ENCODE measurements around the gene HEBP2. TPM values are rescaled to one million over a fixed set of nuclear protein-coding genes. Genes with fewer than 3 reads are reported as not detected.

Gene HEBP2
- total and polyA plus RNA-seq, 2 experiments from 2014 or later, result 25.6 to 118 TPM

DNA sequence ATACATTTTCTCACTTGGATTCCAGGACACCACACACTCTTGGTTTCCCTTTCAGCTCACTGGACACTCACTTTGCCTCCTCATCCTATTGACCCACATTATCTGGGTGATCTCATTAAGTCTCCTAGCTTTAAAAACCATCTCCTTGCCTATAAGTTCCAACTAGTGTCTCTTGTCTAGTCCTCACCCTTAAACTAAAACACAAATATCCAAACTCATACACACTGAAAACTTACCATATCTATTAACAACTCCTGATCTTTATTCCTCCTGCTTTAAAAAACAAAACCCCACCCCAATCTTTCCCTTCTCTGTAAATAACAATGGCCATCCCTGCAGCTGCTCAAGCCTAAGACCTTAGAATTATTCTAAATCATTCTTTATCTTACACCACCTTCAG is 29.8 kb upstream of the HEBP2 start:
- H3K4me1 Mint-ChIP-seq, result peaks cover 33% of the 10 kb centered on the region
- no peak overlapping the region for H3K27ac ChIP-seq (ENCODE audit: low read depth)

More for the DNA sequence above, 29.8 kb upstream of the HEBP2 start:
- H3K4me1 ChIP-seq (ENCODE audit: insufficient read depth), result peaks cover 28% of the 10 kb centered on the region
- Mint-ChIP-seq H3K36me3 (ENCODE audit: low read depth) (no peaks in the 10 kb centered on the region), H3K27me3 (ENCODE audit: insufficient read depth, low read depth, poor library complexity) (peaks cover 2% of the 10 kb centered on the region), H3K9me3 (no peaks in the 10 kb centered on the region; the same call in 2 of the 3 replicates), H3K4me3 (no peak overlapping the region), H3K27ac (no peak overlapping the region)
- H2AFZ ChIP-seq, result no peak overlapping the region
- DNase-seq (ENCODE audit: low spot score), result no peak
- TF ChIP-seq, protein P1, sequence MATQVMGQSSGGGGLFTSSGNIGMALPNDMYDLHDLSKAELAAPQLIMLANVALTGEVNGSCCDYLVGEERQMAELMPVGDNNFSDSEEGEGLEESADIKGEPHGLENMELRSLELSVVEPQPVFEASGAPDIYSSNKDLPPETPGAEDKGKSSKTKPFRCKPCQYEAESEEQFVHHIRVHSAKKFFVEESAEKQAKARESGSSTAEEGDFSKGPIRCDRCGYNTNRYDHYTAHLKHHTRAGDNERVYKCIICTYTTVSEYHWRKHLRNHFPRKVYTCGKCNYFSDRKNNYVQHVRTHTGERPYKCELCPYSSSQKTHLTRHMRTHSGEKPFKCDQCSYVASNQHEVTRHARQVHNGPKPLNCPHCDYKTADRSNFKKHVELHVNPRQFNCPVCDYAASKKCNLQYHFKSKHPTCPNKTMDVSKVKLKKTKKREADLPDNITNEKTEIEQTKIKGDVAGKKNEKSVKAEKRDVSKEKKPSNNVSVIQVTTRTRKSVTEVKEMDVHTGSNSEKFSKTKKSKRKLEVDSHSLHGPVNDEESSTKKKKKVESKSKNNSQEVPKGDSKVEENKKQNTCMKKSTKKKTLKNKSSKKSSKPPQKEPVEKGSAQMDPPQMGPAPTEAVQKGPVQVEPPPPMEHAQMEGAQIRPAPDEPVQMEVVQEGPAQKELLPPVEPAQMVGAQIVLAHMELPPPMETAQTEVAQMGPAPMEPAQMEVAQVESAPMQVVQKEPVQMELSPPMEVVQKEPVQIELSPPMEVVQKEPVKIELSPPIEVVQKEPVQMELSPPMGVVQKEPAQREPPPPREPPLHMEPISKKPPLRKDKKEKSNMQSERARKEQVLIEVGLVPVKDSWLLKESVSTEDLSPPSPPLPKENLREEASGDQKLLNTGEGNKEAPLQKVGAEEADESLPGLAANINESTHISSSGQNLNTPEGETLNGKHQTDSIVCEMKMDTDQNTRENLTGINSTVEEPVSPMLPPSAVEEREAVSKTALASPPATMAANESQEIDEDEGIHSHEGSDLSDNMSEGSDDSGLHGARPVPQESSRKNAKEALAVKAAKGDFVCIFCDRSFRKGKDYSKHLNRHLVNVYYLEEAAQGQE (IDR thresholded peaks at IDR 0.05; ENCODE audit: unreplicated experiment), result no peak
- TF ChIP-seq EZH2 (IDR thresholded peaks at IDR 0.05; ENCODE audit: low read depth, unreplicated experiment) (no peak), JUNB (IDR thresholded peaks at IDR 0.05; ENCODE audit: unreplicated experiment) (no peak), CREB1 (CRISPR knock-in tag; IDR thresholded peaks at IDR 0.05; ENCODE audit: low read depth) (no peak), EZH2phosphoT487 (IDR thresholded peaks at IDR 0.05; ENCODE audit: unreplicated experiment) (no peak), ZNF114 (CRISPR knock-in tag; IDR thresholded peaks at IDR 0.05) (no peak), STAT1 (IDR thresholded peaks at IDR 0.05; ENCODE audit: unreplicated experiment) (no peak), POLR2AphosphoS5 (IDR thresholded peaks at IDR 0.05; ENCODE audit: low read depth) (no peak), NANOG (IDR thresholded peaks at IDR 0.05; ENCODE audit: borderline replicate concordance) (no peak), ZNF331 (CRISPR knock-in tag; IDR thresholded peaks at IDR 0.05; ENCODE audit: low read depth) (no peak)
- TF ChIP-seq, protein P2, sequence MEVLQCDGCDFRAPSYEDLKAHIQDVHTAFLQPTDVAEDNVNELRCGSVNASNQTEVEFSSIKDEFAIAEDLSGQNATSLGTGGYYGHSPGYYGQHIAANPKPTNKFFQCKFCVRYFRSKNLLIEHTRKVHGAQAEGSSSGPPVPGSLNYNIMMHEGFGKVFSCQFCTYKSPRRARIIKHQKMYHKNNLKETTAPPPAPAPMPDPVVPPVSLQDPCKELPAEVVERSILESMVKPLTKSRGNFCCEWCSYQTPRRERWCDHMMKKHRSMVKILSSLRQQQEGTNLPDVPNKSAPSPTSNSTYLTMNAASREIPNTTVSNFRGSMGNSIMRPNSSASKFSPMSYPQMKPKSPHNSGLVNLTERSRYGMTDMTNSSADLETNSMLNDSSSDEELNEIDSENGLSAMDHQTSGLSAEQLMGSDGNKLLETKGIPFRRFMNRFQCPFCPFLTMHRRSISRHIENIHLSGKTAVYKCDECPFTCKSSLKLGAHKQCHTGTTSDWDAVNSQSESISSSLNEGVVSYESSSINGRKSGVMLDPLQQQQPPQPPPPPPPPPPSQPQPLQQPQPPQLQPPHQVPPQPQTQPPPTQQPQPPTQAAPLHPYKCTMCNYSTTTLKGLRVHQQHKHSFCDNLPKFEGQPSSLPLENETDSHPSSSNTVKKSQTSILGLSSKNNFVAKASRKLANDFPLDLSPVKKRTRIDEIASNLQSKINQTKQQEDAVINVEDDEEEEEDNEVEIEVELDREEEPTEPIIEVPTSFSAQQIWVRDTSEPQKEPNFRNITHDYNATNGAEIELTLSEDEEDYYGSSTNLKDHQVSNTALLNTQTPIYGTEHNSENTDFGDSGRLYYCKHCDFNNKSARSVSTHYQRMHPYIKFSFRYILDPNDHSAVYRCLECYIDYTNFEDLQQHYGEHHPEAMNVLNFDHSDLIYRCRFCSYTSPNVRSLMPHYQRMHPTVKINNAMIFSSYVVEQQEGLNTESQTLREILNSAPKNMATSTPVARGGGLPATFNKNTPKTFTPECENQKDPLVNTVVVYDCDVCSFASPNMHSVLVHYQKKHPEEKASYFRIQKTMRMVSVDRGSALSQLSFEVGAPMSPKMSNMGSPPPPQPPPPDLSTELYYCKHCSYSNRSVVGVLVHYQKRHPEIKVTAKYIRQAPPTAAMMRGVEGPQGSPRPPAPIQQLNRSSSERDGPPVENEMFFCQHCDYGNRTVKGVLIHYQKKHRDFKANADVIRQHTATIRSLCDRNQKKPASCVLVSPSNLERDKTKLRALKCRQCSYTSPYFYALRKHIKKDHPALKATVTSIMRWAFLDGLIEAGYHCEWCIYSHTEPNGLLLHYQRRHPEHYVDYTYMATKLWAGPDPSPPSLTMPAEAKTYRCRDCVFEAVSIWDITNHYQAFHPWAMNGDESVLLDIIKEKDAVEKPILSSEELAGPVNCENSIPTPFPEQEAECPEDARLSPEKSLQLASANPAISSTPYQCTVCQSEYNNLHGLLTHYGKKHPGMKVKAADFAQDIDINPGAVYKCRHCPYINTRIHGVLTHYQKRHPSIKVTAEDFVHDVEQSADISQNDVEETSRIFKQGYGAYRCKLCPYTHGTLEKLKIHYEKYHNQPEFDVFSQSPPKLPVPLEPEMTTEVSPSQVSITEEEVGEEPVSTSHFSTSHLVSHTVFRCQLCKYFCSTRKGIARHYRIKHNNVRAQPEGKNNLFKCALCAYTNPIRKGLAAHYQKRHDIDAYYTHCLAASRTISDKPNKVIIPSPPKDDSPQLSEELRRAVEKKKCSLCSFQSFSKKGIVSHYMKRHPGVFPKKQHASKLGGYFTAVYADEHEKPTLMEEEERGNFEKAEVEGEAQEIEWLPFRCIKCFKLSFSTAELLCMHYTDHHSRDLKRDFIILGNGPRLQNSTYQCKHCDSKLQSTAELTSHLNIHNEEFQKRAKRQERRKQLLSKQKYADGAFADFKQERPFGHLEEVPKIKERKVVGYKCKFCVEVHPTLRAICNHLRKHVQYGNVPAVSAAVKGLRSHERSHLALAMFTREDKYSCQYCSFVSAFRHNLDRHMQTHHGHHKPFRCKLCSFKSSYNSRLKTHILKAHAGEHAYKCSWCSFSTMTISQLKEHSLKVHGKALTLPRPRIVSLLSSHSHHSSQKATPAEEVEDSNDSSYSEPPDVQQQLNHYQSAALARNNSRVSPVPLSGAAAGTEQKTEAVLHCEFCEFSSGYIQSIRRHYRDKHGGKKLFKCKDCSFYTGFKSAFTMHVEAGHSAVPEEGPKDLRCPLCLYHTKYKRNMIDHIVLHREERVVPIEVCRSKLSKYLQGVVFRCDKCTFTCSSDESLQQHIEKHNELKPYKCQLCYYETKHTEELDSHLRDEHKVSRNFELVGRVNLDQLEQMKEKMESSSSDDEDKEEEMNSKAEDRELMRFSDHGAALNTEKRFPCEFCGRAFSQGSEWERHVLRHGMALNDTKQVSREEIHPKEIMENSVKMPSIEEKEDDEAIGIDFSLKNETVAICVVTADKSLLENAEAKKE (CRISPR knock-in tag; IDR thresholded peaks at IDR 0.05), result no peak
- TF ChIP-seq, protein P3, sequence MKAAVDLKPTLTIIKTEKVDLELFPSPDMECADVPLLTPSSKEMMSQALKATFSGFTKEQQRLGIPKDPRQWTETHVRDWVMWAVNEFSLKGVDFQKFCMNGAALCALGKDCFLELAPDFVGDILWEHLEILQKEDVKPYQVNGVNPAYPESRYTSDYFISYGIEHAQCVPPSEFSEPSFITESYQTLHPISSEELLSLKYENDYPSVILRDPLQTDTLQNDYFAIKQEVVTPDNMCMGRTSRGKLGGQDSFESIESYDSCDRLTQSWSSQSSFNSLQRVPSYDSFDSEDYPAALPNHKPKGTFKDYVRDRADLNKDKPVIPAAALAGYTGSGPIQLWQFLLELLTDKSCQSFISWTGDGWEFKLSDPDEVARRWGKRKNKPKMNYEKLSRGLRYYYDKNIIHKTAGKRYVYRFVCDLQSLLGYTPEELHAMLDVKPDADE (IDR thresholded peaks at IDR 0.05), result no peak
- TF ChIP-seq, protein P4, sequence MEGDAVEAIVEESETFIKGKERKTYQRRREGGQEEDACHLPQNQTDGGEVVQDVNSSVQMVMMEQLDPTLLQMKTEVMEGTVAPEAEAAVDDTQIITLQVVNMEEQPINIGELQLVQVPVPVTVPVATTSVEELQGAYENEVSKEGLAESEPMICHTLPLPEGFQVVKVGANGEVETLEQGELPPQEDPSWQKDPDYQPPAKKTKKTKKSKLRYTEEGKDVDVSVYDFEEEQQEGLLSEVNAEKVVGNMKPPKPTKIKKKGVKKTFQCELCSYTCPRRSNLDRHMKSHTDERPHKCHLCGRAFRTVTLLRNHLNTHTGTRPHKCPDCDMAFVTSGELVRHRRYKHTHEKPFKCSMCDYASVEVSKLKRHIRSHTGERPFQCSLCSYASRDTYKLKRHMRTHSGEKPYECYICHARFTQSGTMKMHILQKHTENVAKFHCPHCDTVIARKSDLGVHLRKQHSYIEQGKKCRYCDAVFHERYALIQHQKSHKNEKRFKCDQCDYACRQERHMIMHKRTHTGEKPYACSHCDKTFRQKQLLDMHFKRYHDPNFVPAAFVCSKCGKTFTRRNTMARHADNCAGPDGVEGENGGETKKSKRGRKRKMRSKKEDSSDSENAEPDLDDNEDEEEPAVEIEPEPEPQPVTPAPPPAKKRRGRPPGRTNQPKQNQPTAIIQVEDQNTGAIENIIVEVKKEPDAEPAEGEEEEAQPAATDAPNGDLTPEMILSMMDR (conservative IDR thresholded peaks at IDR 0.05; ENCODE audit: low read depth in 2 of 2), result no peak
- H3K4me3 ChIP-seq, result no peak overlapping the region
- no peak overlapping the region for H3K4me2 ChIP-seq
- no peaks in the 10 kb centered on the region for H3F3A ChIP-seq (replicated peaks; ENCODE audit: low read depth)
- no peaks in the 10 kb centered on the region for H3K9me2 ChIP-seq (ENCODE audit: insufficient read depth)
- H3K27me3 ChIP-seq (ENCODE audit: insufficient read depth), result no peaks in the 10 kb centered on the region
- H3K36me3 ChIP-seq (ENCODE audit: insufficient read depth), result no peaks in the 10 kb centered on the region
- no peaks in the 10 kb centered on the region for H3K79me2 ChIP-seq (replicated peaks; ENCODE audit: insufficient read depth)
- no peak for ATAC-seq
- H4K20me1 ChIP-seq (replicated peaks; ENCODE audit: insufficient read depth), result no peaks in the 10 kb centered on the region
